ENCODE results near the gene NPAS3. TPM values are rescaled to one million over a fixed set of nuclear protein-coding genes. Genes with fewer than 3 reads are reported as not detected.

NPAS3 gene
- total RNA-seq, 1 donor from 2014 or later, result 2.4 TPM

DNA sequence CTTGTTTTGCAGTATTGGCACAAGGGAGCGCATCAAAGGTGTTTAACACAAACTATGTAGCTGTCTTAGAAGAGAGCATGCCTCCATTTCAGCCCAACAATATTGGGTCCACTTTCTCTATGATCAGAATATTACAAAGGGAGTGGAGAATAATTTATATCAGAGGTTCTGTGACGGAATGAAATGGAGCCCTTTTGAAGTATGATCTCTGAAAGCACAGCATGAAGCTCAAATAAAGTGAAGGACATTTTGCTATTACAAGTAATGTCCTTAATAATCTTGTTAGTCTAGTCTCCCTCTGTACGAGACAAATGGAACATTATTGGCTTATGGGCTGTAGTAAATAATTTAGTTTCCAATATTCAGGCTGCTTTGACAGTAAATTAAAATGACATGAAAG is 302.7 kb downstream of the NPAS3 start:
- no peaks in the 10 kb centered on the region for H3K4me1 Mint-ChIP-seq (ENCODE audit: low read depth, unreplicated experiment)
- no peak overlapping the region for H3K27ac Mint-ChIP-seq (ENCODE audit: unreplicated experiment)
- TF ChIP-seq CTCF (IDR thresholded peaks at IDR 0.05; ENCODE audit: partially characterized antibody, unreplicated experiment), result no peak
- H3K27me3 Mint-ChIP-seq (ENCODE audit: unreplicated experiment), result no peaks in the 10 kb centered on the region
- H3K4me3 Mint-ChIP-seq (ENCODE audit: unreplicated experiment), result no peak overlapping the region
- H3K36me3 Mint-ChIP-seq (ENCODE audit: unreplicated experiment), result no peaks in the 10 kb centered on the region
- no peaks in the 10 kb centered on the region for H3K9me3 Mint-ChIP-seq (ENCODE audit: unreplicated experiment)
- DNase-seq, result no peak

GRCh38 chr14:33249233-33249820 is 310.6 kb downstream of the NPAS3 start:
- Mint-ChIP-seq H3K9me3 (ENCODE audit: unreplicated experiment) (no peaks in the 10 kb centered on the region), H3K27ac (ENCODE audit: unreplicated experiment) (no peak overlapping the region), H3K4me3 (ENCODE audit: unreplicated experiment) (no peak overlapping the region), H3K36me3 (ENCODE audit: unreplicated experiment) (no peaks in the 10 kb centered on the region), H3K4me1 (ENCODE audit: low read depth, unreplicated experiment) (no peaks in the 10 kb centered on the region), H3K27me3 (ENCODE audit: unreplicated experiment) (no peaks in the 10 kb centered on the region)
- TF ChIP-seq CTCF (IDR thresholded peaks at IDR 0.05; ENCODE audit: partially characterized antibody, unreplicated experiment), result no peak
- DNase-seq, result no peak

DNA sequence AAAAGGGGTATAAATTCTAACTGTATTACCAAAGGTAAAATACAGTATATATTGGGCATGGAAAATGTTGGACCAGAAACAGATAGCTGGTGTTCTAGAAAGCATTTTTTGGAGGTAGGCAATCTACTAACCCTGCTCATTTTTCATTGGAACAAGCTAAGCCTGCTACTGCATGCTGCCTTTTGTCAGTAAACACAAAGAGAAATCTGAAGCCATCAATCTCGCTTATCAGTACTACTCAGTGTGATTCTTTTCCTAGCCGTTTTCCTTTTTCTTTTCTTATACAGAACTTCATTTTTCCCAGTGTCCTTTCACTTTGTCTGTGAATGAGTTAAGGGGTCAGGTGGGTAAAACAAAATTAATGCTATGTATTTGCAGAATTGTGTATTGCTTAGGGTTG is 312.3 kb downstream of the NPAS3 start:
- H3K36me3 Mint-ChIP-seq (ENCODE audit: unreplicated experiment), result no peaks in the 10 kb centered on the region
- H3K27ac Mint-ChIP-seq (ENCODE audit: unreplicated experiment), result no peak overlapping the region
- no peaks in the 10 kb centered on the region for H3K9me3 Mint-ChIP-seq (ENCODE audit: unreplicated experiment)
- no peaks in the 10 kb centered on the region for H3K27me3 Mint-ChIP-seq (ENCODE audit: unreplicated experiment)
- no peaks in the 10 kb centered on the region for H3K4me1 Mint-ChIP-seq (ENCODE audit: low read depth, unreplicated experiment)
- H3K4me3 Mint-ChIP-seq (ENCODE audit: unreplicated experiment), result no peak overlapping the region
- DNase-seq, result no peak
- no peak for TF ChIP-seq CTCF (IDR thresholded peaks at IDR 0.05; ENCODE audit: partially characterized antibody, unreplicated experiment)

GRCh38 chr14:33254342-33254741 is 315.7 kb downstream of the NPAS3 start:
- H3K4me1 Mint-ChIP-seq (ENCODE audit: low read depth, unreplicated experiment), result no peaks in the 10 kb centered on the region
- DNase-seq, result no peak
- no peak overlapping the region for H3K4me3 Mint-ChIP-seq (ENCODE audit: unreplicated experiment)
- no peaks in the 10 kb centered on the region for H3K27me3 Mint-ChIP-seq (ENCODE audit: unreplicated experiment)
- no peaks in the 10 kb centered on the region for H3K9me3 Mint-ChIP-seq (ENCODE audit: unreplicated experiment)
- no peak overlapping the region for H3K27ac Mint-ChIP-seq (ENCODE audit: unreplicated experiment)
- no peaks in the 10 kb centered on the region for H3K36me3 Mint-ChIP-seq (ENCODE audit: unreplicated experiment)
- TF ChIP-seq CTCF (IDR thresholded peaks at IDR 0.05; ENCODE audit: partially characterized antibody, unreplicated experiment), result no peak

GRCh38 chr14:33254861-33255395 is 316.2 kb downstream of the NPAS3 start:
- Mint-ChIP-seq H3K4me3 (ENCODE audit: unreplicated experiment) (no peak overlapping the region), H3K27ac (ENCODE audit: unreplicated experiment) (no peak overlapping the region), H3K4me1 (ENCODE audit: low read depth, unreplicated experiment) (no peaks in the 10 kb centered on the region), H3K27me3 (ENCODE audit: unreplicated experiment) (no peaks in the 10 kb centered on the region), H3K9me3 (ENCODE audit: unreplicated experiment) (no peaks in the 10 kb centered on the region), H3K36me3 (ENCODE audit: unreplicated experiment) (no peaks in the 10 kb centered on the region)
- no peak for TF ChIP-seq CTCF (IDR thresholded peaks at IDR 0.05; ENCODE audit: partially characterized antibody, unreplicated experiment)
- DNase-seq, result no peak

Measured in glutamatergic neuron (in vitro differentiated cells).